NT2/D1 (cell line): ENCODE data around the gene WRAP53.

Source experiments
- DNase-seq: peaks from one replicate; pipeline ENCODE4 v3.0.0-alpha.2; 2011; ENCODE audit warnings: low read depth, low spot score
- H3K27me3 ChIP-seq: 2 replicates; pipeline ENCODE4 v1.6.0; 2011; ENCODE audit warnings: mild to moderate bottlenecking; ENCODE audit not compliant: insufficient read length, insufficient read depth
- H3K36me3 ChIP-seq: 2 replicates; pipeline ENCODE4 v1.6.1; 2011; ENCODE audit warnings: mild to moderate bottlenecking, low read length, mixed read lengths; ENCODE audit not compliant: insufficient read depth, insufficient read length
- H3K4me1 ChIP-seq: 2 replicates; pipeline ENCODE4 v1.5.1; 2011; ENCODE audit not compliant: insufficient read depth, insufficient read length
- H3K4me3 ChIP-seq: 2 replicates; pipeline ENCODE4 v1.5.1; 2011; ENCODE audit warnings: low read depth; ENCODE audit not compliant: insufficient read length
- H3K9ac ChIP-seq: 2 replicates; pipeline ENCODE4 v1.6.0; 2011; ENCODE audit warnings: low read depth; ENCODE audit not compliant: insufficient read length
- H3K9me3 ChIP-seq: 2 replicates; pipeline ENCODE4 v1.5.1; 2011; ENCODE audit warnings: mild to moderate bottlenecking, low read length; ENCODE audit not compliant: insufficient read depth
- SUZ12 ChIP-seq: IDR thresholded peaks from 2 replicates; pipeline ENCODE4 v1.6.1; 2011; ENCODE audit not compliant: insufficient read length, insufficient read depth; ENCODE audit errors: extremely low read depth
- YY1 ChIP-seq: IDR thresholded peaks from 2 replicates; pipeline ENCODE4 v1.6.1; 2011; ENCODE audit not compliant: insufficient read length, insufficient read depth
- ZNF274 ChIP-seq: IDR thresholded peaks from 2 replicates; pipeline ENCODE4 v1.6.1; 2011; ENCODE audit warnings: mild to moderate bottlenecking, low read depth, low read length

WRAP53 gene

DNA sequence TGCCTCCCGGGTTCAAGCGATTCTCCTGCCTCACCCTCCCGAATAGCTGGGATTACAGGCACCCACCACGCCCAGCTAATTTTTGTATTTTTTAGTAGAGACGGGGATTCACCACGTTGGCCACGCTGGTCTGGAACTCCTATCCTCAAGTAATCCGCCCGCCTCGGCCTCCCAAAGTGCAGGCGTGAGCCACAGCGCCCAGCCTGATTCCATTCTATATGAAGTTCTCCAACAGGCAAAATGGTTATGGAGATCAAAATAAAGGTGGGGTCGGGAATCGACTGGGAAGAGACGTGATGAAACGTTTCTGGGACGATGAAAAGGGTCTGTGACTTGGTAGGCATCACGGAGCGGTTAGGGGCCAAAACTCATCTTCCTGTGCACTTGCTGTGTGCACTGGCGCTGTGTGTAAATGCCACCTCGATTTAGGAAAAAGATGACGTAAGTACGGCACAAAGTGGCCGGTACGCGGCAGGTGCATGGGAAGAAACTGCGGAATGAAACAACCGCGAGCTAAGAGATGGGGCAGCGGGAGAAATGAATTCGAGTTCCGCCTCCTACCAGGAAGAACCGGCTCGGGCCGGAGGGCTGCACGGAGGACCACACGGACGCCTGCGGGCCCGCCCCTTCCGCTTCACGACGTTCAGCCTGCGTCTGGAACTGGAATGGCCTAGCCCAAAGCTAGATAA, 2.6 kb upstream of the WRAP53 start:
- Histone ChIP-seq H3K4me1 (peaks cover 1% of the 10 kb centered on the region), H3K27me3 (no peaks in the 10 kb centered on the region), H3K4me3 (peak overlapping the region; percentile 89), H3K36me3 (peaks cover 25% of the 10 kb centered on the region), H3K9me3 (no peaks in the 10 kb centered on the region), H3K9ac (peak overlapping the region; percentile 94)
- DNase-seq: peak; percentile 65
- TF ChIP-seq SUZ12 (no peak), YY1 (no peak), ZNF274 (no peak)

DNA sequence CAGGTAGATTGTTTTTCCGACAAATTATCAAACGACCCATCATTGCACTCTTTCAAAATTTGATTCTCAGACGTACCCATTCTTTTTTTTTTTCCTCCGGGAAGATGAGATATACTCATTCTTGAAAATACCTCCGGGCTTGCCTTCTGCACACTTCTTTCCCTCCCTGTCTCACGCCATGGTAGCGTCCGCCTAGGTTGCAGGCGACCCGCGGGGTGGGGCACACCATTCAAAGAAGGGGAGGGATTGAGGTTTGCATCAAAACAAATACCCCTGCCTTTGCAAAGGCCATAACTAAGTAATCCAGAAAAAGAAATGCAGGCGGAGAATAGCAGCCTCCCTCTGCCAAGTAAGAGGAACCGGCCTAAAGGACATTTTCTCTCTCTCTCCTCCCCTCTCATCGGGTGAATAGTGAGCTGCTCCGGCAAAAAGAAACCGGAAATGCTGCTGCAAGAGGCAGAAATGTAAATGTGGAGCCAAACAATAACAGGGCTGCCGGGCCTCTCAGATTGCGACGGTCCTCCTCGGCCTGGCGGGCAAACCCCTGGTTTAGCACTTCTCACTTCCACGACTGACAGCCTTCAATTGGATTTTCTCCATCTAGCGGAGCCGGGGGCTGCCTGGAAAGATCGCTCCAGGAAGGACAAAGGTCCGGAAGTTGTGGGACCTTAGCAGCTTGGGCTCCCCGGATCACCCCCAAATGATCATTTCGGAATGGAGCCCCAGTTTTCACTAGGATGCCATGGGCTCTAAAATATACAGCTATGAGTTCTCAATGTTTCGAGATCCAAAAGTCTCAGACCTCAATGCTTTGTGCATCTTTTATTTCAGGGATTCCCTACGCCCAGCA, 1.8 kb upstream of the WRAP53 start:
- Histone ChIP-seq H3K4me3 (peak overlapping the region; percentile 89), H3K9ac (peak overlapping the region; percentile 94), H3K36me3 (peaks cover 25% of the 10 kb centered on the region), H3K27me3 (no peaks in the 10 kb centered on the region), H3K4me1 (peaks cover 1% of the 10 kb centered on the region), H3K9me3 (no peaks in the 10 kb centered on the region)
- no peak for TF ChIP-seq ZNF274
- TF ChIP-seq YY1: no peak
- no peak for TF ChIP-seq SUZ12
- DNase-seq: peak; percentile 60

DNA sequence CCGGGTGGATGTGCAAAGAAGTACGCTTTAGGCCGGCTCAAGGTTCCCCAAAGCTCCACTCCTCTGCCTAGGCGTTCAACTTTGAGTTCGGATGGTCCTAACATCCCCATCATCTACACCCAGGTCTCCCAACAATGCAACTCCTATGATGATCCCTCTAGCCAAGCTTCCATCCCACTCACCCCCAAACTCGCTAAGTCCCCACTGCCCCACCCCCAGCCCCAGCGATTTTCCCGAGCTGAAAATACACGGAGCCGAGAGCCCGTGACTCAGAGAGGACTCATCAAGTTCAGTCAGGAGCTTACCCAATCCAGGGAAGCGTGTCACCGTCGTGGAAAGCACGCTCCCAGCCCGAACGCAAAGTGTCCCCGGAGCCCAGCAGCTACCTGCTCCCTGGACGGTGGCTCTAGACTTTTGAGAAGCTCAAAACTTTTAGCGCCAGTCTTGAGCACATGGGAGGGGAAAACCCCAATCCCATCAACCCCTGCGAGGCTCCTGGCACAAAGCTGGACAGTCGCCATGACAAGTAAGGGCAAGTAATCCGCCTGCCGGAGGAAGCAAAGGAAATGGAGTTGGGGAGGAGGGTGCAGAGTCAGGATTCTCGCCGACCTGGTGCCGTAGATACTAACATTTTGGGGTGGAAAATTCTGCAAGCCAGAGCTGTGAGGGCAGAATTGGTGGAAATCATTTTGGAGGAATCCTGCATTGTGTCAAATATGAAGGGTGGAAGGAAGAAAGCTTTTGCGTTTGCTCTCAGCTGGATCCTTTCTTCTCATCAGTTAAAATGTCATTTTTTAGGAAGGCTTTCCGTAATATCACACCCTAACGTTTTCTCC, 987 bp upstream of the WRAP53 start, which contains the start of gene TP53:
TP53 (minus strand) TSS at position 419 of the 836 bp plus-strand sequence. CDS start 10,896 bp downstream, outside the sequence.
- Histone ChIP-seq H3K27me3 (no peaks in the 10 kb centered on the region), H3K9ac (peak within 1 kb of the TSS; percentile 94), H3K9me3 (no peaks in the 10 kb centered on the region), H3K4me3 (peak within 1 kb of the TSS; percentile 89), H3K4me1 (peaks cover 1% of the 10 kb centered on the region), H3K36me3 (peaks cover 25% of the 10 kb centered on the region)
- TF ChIP-seq SUZ12 (no peak), YY1 (peak; percentile 97), ZNF274 (no peak)
- DNase-seq: peak; percentile 82

DNA sequence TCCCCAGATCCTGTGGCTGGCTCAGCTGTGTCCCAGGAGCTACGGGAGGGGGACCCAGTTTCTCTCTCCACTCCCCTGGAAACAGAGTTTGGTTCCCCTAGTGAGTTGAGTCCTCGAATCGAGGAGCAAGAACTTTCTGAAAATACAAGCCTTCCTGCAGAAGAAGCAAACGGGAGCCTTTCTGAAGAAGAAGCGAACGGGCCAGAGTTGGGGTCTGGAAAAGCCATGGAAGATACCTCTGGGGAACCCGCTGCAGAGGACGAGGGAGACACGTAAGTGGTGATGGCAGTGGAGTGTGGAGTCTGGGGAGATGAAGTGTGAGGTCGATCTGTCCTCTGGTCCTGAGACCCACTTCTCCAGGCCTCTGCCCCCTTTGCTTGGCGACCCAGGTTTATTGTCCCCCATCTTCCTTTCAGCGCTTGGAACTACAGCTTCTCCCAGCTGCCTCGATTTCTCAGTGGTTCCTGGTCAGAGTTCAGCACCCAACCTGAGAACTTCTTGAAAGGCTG, 585 bp downstream of the WRAP53 start:
- H3K9me3 ChIP-seq: no peaks in the 10 kb centered on the region
- peak overlapping the region; percentile 94 for H3K9ac ChIP-seq
- DNase-seq: no peak
- H3K36me3 ChIP-seq: peaks cover 28% of the 10 kb centered on the region
- H3K4me3 ChIP-seq: peak overlapping the region; percentile 80
- no peaks in the 10 kb centered on the region for H3K27me3 ChIP-seq
- H3K4me1 ChIP-seq: peaks cover 1% of the 10 kb centered on the region
- no peak for TF ChIP-seq ZNF274
- TF ChIP-seq SUZ12: no peak
- TF ChIP-seq YY1: no peak

DNA sequence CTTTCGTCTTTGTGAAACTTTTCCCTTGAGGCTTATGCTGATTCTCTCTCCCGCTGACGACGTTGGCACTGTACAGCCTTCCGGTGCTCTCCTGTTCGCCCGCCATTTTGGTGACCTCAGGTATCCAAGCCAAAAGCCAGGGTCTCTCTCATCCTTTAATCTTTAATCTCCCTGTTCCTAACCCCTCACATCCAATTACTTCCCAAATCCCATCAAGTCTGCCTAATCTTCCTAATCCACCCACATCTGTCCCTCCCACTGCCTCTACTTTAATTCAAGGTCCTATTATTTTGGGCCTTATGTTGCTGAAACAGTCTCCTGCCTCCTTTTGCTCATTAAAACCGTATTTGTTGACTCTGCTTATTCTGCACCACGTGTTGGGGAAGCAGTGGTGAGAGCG, 7.3 kb downstream of the WRAP53 start:
- Histone ChIP-seq H3K9me3 (no peaks in the 10 kb centered on the region), H3K36me3 (peaks cover 36% of the 10 kb centered on the region), H3K4me3 (no peak overlapping the region), H3K4me1 (no peaks in the 10 kb centered on the region), H3K27me3 (no peaks in the 10 kb centered on the region), H3K9ac (no peak overlapping the region)
- no peak for DNase-seq
- no peak for TF ChIP-seq YY1
- TF ChIP-seq ZNF274: no peak
- no peak for TF ChIP-seq SUZ12

DNA sequence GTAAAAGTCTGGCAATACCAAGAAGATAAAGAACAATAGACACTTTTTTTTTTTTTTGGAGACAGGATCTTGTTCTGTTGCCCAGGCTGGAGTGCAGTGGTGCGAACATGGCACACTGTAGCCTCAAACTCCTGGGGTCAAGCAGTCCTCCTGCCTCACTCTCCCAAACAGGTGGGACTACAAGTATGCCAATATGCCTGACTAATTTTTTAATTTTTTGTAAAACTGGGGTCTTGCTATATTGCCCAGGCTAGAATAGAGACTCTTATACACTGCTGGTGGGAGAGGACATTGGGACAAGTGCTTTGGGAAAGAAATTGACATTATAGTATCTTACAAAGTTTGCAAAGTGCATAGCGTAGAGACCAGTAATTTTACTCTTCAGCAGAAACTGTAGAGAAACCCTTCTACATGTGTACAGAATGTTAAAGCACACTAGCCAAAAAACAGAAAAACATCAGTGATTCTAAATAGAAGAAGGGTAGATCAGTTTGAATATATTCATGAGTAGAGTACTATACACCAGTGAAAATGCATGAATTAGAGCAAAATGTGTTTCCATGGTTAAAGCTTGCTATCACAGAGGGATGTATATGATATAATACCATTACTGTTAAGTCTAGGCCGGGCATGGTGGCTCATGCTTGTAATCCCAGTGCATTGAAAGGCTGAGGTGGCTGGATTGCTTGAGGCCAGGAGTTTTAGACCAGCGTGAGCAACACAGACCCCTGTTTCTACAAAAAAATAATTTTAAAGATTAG, 9.7 kb downstream of the WRAP53 start:
- peaks cover 55% of the 10 kb centered on the region for H3K36me3 ChIP-seq
- H3K9me3 ChIP-seq: no peaks in the 10 kb centered on the region
- H3K4me3 ChIP-seq: no peak overlapping the region
- TF ChIP-seq ZNF274: no peak
- TF ChIP-seq YY1: no peak
- TF ChIP-seq SUZ12: no peak
- no peak overlapping the region for H3K9ac ChIP-seq
- peaks cover 4% of the 10 kb centered on the region for H3K4me1 ChIP-seq
- no peaks in the 10 kb centered on the region for H3K27me3 ChIP-seq
- no peak for DNase-seq
